Omental fat pad (tissue), 4 donors: Measurements from ENCODE around the gene DCLK2. TPM values are rescaled to one million over a fixed set of nuclear protein-coding genes. Genes with fewer than 3 reads are reported as not detected.

Source experiments
- ATAC-seq: fragments of 150-250 bp; one replicate; pipeline ENCODE4 v1.9.1; 2016; ENCODE audit warnings: mild to moderate bottlenecking, moderate library complexity; ENCODE audit not compliant: low FRiP score
- DNase-seq: peaks from one replicate; pipeline ENCODE4 v3.0.0-alpha.2; 2019; ENCODE audit warnings: low spot score
- CTCF ChIP-seq, 3 donors: fragments of 450-650 bp; IDR thresholded peaks; one replicate each; pipeline ENCODE4 v1.5.1; 2016 to 2017; ENCODE audit warnings: antibody characterized with exemption in 3 of 3, mild to moderate bottlenecking in 3 of 3, moderate library complexity in 2 of 3
- total RNA-seq, 4 donors: library from RNA; depleted of rRNA; stranded (reverse); fragments of >200 nt; gene quantifications; one replicate each; pipeline ENCODE4 v1.1.0, GENCODE V29; 2016

Gene DCLK2
- total RNA-seq, 4 donors from 2014 or later: 4.9 to 8.8 (median 6.7) TPM

- no peak for TF ChIP-seq CTCF (IDR thresholded peaks at IDR 0.05)
- DNase-seq: no peak
- peak; percentile 83 for ATAC-seq
Observed at GRCh38 chr4:150078579-150079080, 385 bp downstream of the DCLK2 start.

GRCh38 chr4:150079081-150079581, 886 bp downstream of the DCLK2 start:
- TF ChIP-seq CTCF (IDR thresholded peaks at IDR 0.05): no peak
- DNase-seq (peak; percentile 24), ATAC-seq (peak; percentile 42)

GRCh38 chr4:150080337-150080736, 2.1 kb downstream of the DCLK2 start:
- ATAC-seq: no peak
- no peak for TF ChIP-seq CTCF (IDR thresholded peaks at IDR 0.05)
- DNase-seq: no peak

GRCh38 chr4:150080875-150081274, 2.6 kb downstream of the DCLK2 start:
- no peak for ATAC-seq
- no peak for TF ChIP-seq CTCF (IDR thresholded peaks at IDR 0.05)

GRCh38 chr4:150082241-150082640, 4.0 kb downstream of the DCLK2 start:
- TF ChIP-seq CTCF (IDR thresholded peaks at IDR 0.05): no peak
- DNase-seq: no peak
- no peak for ATAC-seq

More at GRCh38 chr4:150080875-150081274, 2.6 kb downstream of the DCLK2 start:
- no peak for DNase-seq

GRCh38 chr4:150087006-150087405, 8.8 kb downstream of the DCLK2 start:
- TF ChIP-seq CTCF (IDR thresholded peaks at IDR 0.05): no peak
- ATAC-seq: no peak
- no peak for DNase-seq

GRCh38 chr4:150089732-150090131, 11.5 kb downstream of the DCLK2 start:
- ATAC-seq (no peak), DNase-seq (no peak)
- no peak for TF ChIP-seq CTCF (IDR thresholded peaks at IDR 0.05)
